SU-DHL-6 (cell line): Measurements from ENCODE around the gene IPO8.

Source experiments
- H2AFZ ChIP-seq: fragments of 200-600 bp; sonication (generic); 2 replicates; pipeline ENCODE4 v1.6.1; 2014; ENCODE audit warnings: low read depth, mild to moderate bottlenecking, moderate library complexity, mixed read lengths, antibody characterized with exemption, low read length; ENCODE audit not compliant: severe bottlenecking
- H3F3A ChIP-seq: fragments of 200-600 bp; shearing (Covaris generic); 2 replicates; pipeline ENCODE4 v1.6.0; 2016; ENCODE audit warnings: antibody characterized with exemption, mild to moderate bottlenecking; ENCODE audit not compliant: insufficient read depth
- H3K27ac ChIP-seq: fragments of 200-600 bp; sonication (generic); 2 replicates; pipeline ENCODE4 v1.5.1; 2016; ENCODE audit warnings: low read depth, mild to moderate bottlenecking, low read length, moderate library complexity, mixed read lengths
- H3K27me3 ChIP-seq: fragments of 200-600 bp; sonication (generic), shearing (Covaris generic); 2 replicates; pipeline ENCODE4 v1.6.0; 2014; ENCODE audit warnings: mild to moderate bottlenecking, low read length
- H3K36me3 ChIP-seq: fragments of 200-600 bp; sonication (generic); 2 replicates; pipeline ENCODE4 v1.6.1; 2014; ENCODE audit warnings: mild to moderate bottlenecking, low read length, mixed read lengths
- H3K4me2 ChIP-seq: fragments of 300-600, 200-600 bp; shearing (Covaris generic), sonication (generic); 2 replicates; pipeline ENCODE4 v1.6.0; 2014; ENCODE audit warnings: low read length, low read depth, mild to moderate bottlenecking; ENCODE audit not compliant: poor library complexity, severe bottlenecking
- H3K4me3 ChIP-seq: fragments of 200-600 bp; sonication (generic); 2 replicates; pipeline ENCODE4 v1.5.1; 2014; ENCODE audit warnings: antibody characterized with exemption, low read length, mild to moderate bottlenecking, mixed read lengths; ENCODE audit not compliant: insufficient read depth, poor library complexity, severe bottlenecking
- H3K79me2 ChIP-seq: fragments of 200-600 bp; sonication (generic); 2 replicates; pipeline ENCODE4 v1.6.1; 2014; ENCODE audit warnings: mild to moderate bottlenecking, low read length, moderate library complexity; ENCODE audit not compliant: insufficient read depth
- H3K9ac ChIP-seq: fragments of 200-600 bp; sonication (generic); 2 replicates; pipeline ENCODE4 v1.7.0; 2014; ENCODE audit warnings: mild to moderate bottlenecking, low read length
- H3K9me2 ChIP-seq: fragments of 200-600 bp; sonication (generic); replicated peaks from 2 replicates; pipeline ENCODE4 v1.6.1; 2014; ENCODE audit warnings: low read length; ENCODE audit not compliant: insufficient read depth
- H3K9me3 ChIP-seq: fragments of 200-600 bp; sonication (generic); 2 replicates; pipeline ENCODE4 v1.6.1; 2014; ENCODE audit warnings: low read length, mixed read lengths; ENCODE audit not compliant: insufficient read depth
- H4K20me1 ChIP-seq: fragments of 200-600 bp; sonication (generic); 2 replicates; pipeline ENCODE4 v1.6.1; 2014; ENCODE audit warnings: low read depth, mild to moderate bottlenecking, antibody characterized with exemption, low read length, moderate library complexity, mixed read lengths
- EZH2phosphoT487 ChIP-seq: fragments of 200-600 bp; sonication (generic), shearing (Covaris generic); conservative IDR thresholded peaks from 2 replicates; pipeline ENCODE4 v1.6.1; 2018; ENCODE audit warnings: mild to moderate bottlenecking, antibody characterized with exemption, low read length, moderate library complexity, mixed read lengths
- TF ChIP-seq, protein P1 (sequence below): fragments of 200-600 bp; sonication (generic); IDR thresholded peaks from one replicate; pipeline ENCODE4 v1.5.1; 2017; ENCODE audit warnings: antibody characterized with exemption, mild to moderate bottlenecking, low read length, moderate library complexity; ENCODE audit not compliant: insufficient read depth, poor library complexity, severe bottlenecking

IPO8 gene

DNA sequence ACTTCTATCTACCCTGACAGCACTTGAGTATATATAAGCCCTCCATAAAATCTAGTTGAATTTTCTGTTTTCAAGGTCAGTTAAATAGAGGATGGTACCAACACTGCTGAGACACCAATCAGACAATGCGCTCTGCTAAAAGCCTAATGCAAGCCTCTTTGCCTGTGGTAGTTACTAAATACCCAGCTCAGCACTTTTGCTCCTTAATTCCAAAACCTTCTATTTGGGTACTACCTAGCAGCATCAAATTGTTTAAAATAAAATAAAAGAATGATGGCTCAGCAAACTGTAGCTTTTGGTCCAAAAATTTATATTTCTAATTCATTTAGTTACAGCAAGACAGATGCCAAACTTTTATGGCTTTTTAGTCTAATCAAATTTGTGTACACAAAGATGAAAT lies 107.9 kb downstream of the IPO8 start:
- no peak overlapping the region for H3K27ac ChIP-seq
- no peak overlapping the region for H3K4me3 ChIP-seq
- TF ChIP-seq EZH2phosphoT487 = no peak
- TF ChIP-seq, protein P1, sequence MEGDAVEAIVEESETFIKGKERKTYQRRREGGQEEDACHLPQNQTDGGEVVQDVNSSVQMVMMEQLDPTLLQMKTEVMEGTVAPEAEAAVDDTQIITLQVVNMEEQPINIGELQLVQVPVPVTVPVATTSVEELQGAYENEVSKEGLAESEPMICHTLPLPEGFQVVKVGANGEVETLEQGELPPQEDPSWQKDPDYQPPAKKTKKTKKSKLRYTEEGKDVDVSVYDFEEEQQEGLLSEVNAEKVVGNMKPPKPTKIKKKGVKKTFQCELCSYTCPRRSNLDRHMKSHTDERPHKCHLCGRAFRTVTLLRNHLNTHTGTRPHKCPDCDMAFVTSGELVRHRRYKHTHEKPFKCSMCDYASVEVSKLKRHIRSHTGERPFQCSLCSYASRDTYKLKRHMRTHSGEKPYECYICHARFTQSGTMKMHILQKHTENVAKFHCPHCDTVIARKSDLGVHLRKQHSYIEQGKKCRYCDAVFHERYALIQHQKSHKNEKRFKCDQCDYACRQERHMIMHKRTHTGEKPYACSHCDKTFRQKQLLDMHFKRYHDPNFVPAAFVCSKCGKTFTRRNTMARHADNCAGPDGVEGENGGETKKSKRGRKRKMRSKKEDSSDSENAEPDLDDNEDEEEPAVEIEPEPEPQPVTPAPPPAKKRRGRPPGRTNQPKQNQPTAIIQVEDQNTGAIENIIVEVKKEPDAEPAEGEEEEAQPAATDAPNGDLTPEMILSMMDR = no peak

DNA sequence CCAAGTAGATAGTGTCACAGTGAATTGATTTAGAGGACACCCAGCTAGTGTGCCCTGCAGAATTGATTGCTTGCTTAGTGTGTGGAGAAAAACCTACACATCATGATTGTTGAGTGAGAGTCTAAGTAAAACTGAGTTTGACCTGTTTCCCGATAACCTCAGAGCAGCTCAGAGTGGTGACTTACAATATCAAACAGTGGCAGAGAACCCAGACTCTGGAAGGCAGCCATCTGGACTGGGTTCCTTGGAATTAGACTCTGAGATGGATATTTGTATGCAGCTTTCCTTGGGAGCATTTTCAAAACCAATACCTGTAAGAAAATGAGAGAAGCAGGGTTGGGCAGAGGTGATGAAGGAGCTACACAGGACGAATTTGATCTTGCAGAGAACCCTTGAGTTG lies 109.8 kb downstream of the IPO8 start:
- Histone ChIP-seq H3K9ac (no peak overlapping the region), H3K27ac (no peak overlapping the region), H3K79me2 (no peaks in the 10 kb centered on the region), H4K20me1 (no peaks in the 10 kb centered on the region), H3K27me3 (no peaks in the 10 kb centered on the region), H3K9me2 (no peaks in the 10 kb centered on the region), H3K4me2 (no peak overlapping the region), H3K4me3 (no peak overlapping the region), H2AFZ (no peak overlapping the region), H3K9me3 (no peaks in the 10 kb centered on the region), H3F3A (no peaks in the 10 kb centered on the region), H3K36me3 (no peaks in the 10 kb centered on the region)
- TF ChIP-seq EZH2phosphoT487 = no peak
- TF ChIP-seq, protein P1 = no peak

More for the DNA sequence above, 107.9 kb downstream of the IPO8 start:
- Histone ChIP-seq H3K79me2 (no peaks in the 10 kb centered on the region), H2AFZ (no peak overlapping the region), H4K20me1 (no peaks in the 10 kb centered on the region), H3K27me3 (no peaks in the 10 kb centered on the region), H3F3A (no peaks in the 10 kb centered on the region), H3K4me2 (no peak overlapping the region), H3K36me3 (no peaks in the 10 kb centered on the region), H3K9me2 (no peaks in the 10 kb centered on the region), H3K9ac (no peak overlapping the region), H3K9me3 (no peaks in the 10 kb centered on the region)

DNA sequence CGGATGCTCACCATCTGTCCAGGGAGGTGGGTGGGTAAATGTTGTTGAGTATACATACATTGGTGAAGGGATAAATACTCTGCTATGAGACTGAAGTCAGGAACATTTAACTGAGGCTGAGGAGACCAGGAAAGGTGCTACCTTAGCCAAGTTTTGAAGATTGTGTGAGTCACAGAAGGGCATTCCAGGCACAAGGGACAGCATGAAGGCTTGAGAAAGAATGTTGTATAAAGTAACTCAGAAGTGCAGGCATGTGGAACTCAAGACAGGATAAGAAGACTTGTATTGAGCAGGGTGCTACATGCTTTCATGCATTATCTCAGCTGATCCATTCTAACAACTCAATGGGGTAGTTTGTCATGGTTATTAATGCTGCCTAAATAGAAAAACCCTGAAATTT lies 112.7 kb downstream of the IPO8 start:
- Histone ChIP-seq H3K9me2 (no peaks in the 10 kb centered on the region), H3K27ac (no peak overlapping the region), H4K20me1 (no peaks in the 10 kb centered on the region), H3K9me3 (no peaks in the 10 kb centered on the region), H3F3A (no peaks in the 10 kb centered on the region), H3K9ac (no peak overlapping the region), H3K4me2 (no peak overlapping the region), H3K79me2 (no peaks in the 10 kb centered on the region), H3K4me3 (no peak overlapping the region), H3K27me3 (no peaks in the 10 kb centered on the region), H2AFZ (no peak overlapping the region), H3K36me3 (no peaks in the 10 kb centered on the region)
- TF ChIP-seq, protein P1 = no peak
- no peak for TF ChIP-seq EZH2phosphoT487
